Measurements from ENCODE around the gene SLC10A4. TPM values are rescaled to one million over a fixed set of nuclear protein-coding genes. Genes with fewer than 3 reads are reported as not detected.

SLC10A4 gene
- total RNA-seq, 1 experiment from 2014 or later: not detected

DNA sequence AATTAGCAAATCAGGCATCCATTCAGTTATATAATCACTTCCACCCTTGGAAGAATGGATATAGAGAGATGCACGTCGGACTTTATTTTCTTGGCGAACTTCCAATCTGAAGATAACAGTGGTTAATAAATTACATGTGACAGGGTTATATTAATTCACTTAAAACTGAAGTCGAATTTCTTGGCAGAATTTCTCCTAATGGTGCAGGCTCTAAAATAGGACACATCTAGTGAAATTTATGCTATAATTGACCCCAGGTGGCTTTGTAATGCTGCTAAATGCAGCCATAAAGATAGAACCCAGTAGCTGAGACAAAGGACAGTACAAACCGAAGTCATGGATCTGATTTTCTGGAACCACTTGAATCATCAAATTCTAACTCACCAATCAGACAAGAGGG, 20.8 kb upstream of the SLC10A4 start:
- no peaks in the 10 kb centered on the region for H3K9me2 ChIP-seq (ENCODE audit: insufficient read depth)
- ChIA-PET POLR2A (ENCODE audit: unreplicated experiment) (no interaction called here), CTCF (no interaction called here)
- H3K9me3 ChIP-seq (ENCODE audit: insufficient read depth, low read depth): no peaks in the 10 kb centered on the region
- H3K36me3 ChIP-seq (ENCODE audit: low read depth): no peaks in the 10 kb centered on the region
- no peak overlapping the region for H3K4me2 ChIP-seq
- H3F3A ChIP-seq (ENCODE audit: insufficient read depth, low read depth): no peaks in the 10 kb centered on the region
- BruUV-seq (replicated peaks): no TSS peak
- no peak overlapping the region for H3K27ac ChIP-seq
- no peak for TF ChIP-seq EZH2 (IDR thresholded peaks at IDR 0.05; ENCODE audit: low read depth)
- TF ChIP-seq, protein P1, sequence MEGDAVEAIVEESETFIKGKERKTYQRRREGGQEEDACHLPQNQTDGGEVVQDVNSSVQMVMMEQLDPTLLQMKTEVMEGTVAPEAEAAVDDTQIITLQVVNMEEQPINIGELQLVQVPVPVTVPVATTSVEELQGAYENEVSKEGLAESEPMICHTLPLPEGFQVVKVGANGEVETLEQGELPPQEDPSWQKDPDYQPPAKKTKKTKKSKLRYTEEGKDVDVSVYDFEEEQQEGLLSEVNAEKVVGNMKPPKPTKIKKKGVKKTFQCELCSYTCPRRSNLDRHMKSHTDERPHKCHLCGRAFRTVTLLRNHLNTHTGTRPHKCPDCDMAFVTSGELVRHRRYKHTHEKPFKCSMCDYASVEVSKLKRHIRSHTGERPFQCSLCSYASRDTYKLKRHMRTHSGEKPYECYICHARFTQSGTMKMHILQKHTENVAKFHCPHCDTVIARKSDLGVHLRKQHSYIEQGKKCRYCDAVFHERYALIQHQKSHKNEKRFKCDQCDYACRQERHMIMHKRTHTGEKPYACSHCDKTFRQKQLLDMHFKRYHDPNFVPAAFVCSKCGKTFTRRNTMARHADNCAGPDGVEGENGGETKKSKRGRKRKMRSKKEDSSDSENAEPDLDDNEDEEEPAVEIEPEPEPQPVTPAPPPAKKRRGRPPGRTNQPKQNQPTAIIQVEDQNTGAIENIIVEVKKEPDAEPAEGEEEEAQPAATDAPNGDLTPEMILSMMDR (conservative IDR thresholded peaks at IDR 0.05): no peak
- intact Hi-C loops (cut with micrococcal nuclease; ENCODE audit: unreplicated experiment): no loop called here
- no peak for DNase-seq
- H4K20me1 ChIP-seq (ENCODE audit: insufficient read depth): no peaks in the 10 kb centered on the region
- H3K27me3 ChIP-seq (ENCODE audit: insufficient read depth, low read depth): no peaks in the 10 kb centered on the region
- H3K79me2 ChIP-seq (ENCODE audit: low read depth): no peaks in the 10 kb centered on the region
- H3K4me1 ChIP-seq (replicated peaks; ENCODE audit: insufficient read depth): no peaks in the 10 kb centered on the region
- H3K4me3 ChIP-seq: no peak overlapping the region
- no peak overlapping the region for H2AFZ ChIP-seq

- Histone ChIP-seq H3K27me3 (ENCODE audit: insufficient read depth, low read depth) (no peaks in the 10 kb centered on the region), H3K27ac (no peak overlapping the region), H3K9me2 (ENCODE audit: insufficient read depth) (no peaks in the 10 kb centered on the region), H3F3A (ENCODE audit: insufficient read depth, low read depth) (no peaks in the 10 kb centered on the region), H3K9me3 (ENCODE audit: insufficient read depth, low read depth) (no peaks in the 10 kb centered on the region), H2AFZ (no peak overlapping the region), H3K4me2 (no peak overlapping the region), H4K20me1 (ENCODE audit: insufficient read depth) (no peaks in the 10 kb centered on the region), H3K36me3 (ENCODE audit: low read depth) (no peaks in the 10 kb centered on the region), H3K4me1 (replicated peaks; ENCODE audit: insufficient read depth) (no peaks in the 10 kb centered on the region), H3K79me2 (ENCODE audit: low read depth) (no peaks in the 10 kb centered on the region), H3K4me3 (no peak overlapping the region)
- intact Hi-C loops (cut with micrococcal nuclease; ENCODE audit: unreplicated experiment): no loop called here
- ChIA-PET CTCF (no interaction called here), POLR2A (ENCODE audit: unreplicated experiment) (no interaction called here)
- BruUV-seq (replicated peaks): no TSS peak
- DNase-seq: no peak
- TF ChIP-seq EZH2 (IDR thresholded peaks at IDR 0.05; ENCODE audit: low read depth): no peak
- TF ChIP-seq, protein P1 (conservative IDR thresholded peaks at IDR 0.05): no peak
Observed at GRCh38 chr4:48467442-48467841, 15.7 kb upstream of the SLC10A4 start.

DNA sequence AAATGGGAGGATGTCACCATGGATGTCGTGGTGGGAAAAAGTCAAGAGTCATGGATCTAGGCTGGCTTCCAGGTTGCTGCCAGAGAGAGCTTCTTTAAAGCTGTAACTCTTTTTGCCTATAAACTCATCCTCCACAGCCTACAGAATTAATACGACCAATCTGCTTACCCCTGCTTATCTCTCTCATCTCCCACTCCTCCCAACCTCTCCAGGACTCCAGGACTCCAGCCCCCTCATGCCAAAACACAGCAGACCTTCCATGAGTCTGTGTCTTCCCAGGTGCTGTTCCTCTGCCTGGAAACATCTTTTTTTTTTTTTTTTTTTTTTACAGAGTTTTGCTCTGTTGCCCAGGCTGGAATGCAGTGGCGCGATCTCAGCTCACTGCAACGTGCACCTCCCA, 15.3 kb upstream of the SLC10A4 start:
- no peaks in the 10 kb centered on the region for H3F3A ChIP-seq (ENCODE audit: insufficient read depth, low read depth)
- no peak overlapping the region for H3K4me3 ChIP-seq
- TF ChIP-seq, protein P1 (conservative IDR thresholded peaks at IDR 0.05): no peak
- no peak for TF ChIP-seq EZH2 (IDR thresholded peaks at IDR 0.05; ENCODE audit: low read depth)
- no peaks in the 10 kb centered on the region for H3K79me2 ChIP-seq (ENCODE audit: low read depth)
- no peak for DNase-seq
- POLR2A ChIA-PET (ENCODE audit: unreplicated experiment): no interaction called here
- H3K9me3 ChIP-seq (ENCODE audit: insufficient read depth, low read depth): no peaks in the 10 kb centered on the region
- no TSS peak for BruUV-seq (replicated peaks)
- no peak overlapping the region for H2AFZ ChIP-seq
- no peaks in the 10 kb centered on the region for H3K4me1 ChIP-seq (replicated peaks; ENCODE audit: insufficient read depth)
- H4K20me1 ChIP-seq (ENCODE audit: insufficient read depth): no peaks in the 10 kb centered on the region
- no peaks in the 10 kb centered on the region for H3K36me3 ChIP-seq (ENCODE audit: low read depth)
- no peaks in the 10 kb centered on the region for H3K9me2 ChIP-seq (ENCODE audit: insufficient read depth)
- H3K27me3 ChIP-seq (ENCODE audit: insufficient read depth, low read depth): no peaks in the 10 kb centered on the region
- H3K27ac ChIP-seq: no peak overlapping the region
- CTCF ChIA-PET: no interaction called here
- intact Hi-C loops (cut with micrococcal nuclease; ENCODE audit: unreplicated experiment): no loop called here
- H3K4me2 ChIP-seq: no peak overlapping the region
